ENCODE results near the gene MS4A7.

The MS4A7 gene

DNA sequence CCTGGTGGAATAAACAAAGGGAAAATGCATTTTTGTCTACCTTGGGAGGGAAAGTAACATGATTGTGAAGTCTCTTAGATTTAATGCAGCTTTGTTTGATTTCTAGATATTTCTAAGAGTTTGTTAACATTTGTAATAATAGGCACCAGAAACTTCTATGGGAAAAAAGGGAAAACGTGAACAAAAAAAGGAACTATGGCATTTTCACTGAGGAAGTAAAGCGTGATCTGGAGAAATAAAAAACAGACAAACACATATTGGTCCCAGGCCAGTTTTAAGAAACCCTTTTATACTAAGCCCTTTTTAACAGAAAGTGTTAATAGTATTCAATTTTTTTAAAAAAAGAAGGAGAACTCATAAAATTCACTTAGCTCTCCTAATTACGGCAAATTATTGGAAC lies 6.9 kb upstream of the MS4A7 start:
- DNase-seq (ENCODE audit: low read depth): no peak

DNA sequence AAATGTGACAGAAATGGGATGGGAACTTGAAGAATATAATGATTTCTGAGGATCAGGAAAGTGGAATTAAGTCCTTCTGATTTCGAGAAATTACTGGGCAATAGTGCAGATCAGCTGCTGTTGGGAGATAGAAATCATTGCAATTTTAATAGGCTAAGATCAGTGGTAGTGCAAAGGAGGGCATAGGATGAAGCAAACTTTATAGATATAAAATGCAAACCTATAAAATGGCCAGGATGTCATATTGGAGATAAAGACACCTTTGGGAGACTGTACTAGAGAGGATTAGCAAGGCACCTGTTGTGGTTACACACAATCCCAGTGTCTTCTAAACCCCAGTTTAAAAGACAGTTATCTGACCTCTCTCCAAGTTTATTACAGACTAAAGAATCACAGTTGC lies 6.5 kb upstream of the MS4A7 start:
- DNase-seq (ENCODE audit: low read depth): no peak

DNA sequence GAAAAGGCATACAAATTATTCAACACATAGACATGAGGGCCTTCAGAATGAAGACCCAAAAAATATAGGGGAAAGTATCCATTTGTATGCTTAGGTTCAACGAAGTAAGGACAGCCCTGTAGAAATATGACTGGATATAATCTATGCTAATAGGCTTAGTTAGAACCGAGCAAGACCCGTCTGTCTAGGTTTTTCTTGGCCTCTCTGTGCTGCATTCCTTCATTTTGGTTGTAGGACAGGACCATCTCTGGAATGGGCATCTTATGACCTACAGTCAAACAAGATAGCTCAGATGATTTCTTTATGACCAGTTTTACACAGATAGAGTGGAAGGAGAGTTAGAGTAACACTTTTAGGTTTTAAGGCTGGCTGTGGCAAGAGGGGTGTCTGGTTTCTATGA lies 5.6 kb upstream of the MS4A7 start:
- DNase-seq (ENCODE audit: low read depth): no peak

DNA sequence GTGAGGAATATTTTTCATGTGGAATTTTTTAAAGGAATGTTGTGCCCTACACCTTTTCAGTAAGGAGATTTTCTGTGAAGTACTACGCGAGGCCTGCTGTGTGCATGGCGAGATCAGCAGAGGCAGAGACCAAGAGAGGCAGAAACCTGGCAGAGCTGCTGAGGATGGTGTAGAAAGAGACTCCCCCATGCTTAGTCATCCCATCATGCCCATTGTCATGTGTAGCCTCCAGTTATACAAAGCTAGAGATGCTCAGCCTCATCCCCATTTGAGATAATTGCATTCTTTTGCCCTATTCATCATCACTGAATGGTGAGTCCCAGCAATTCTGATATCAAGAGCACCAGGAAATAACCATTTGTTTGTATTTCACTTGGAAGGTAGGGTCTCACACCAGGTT lies 3.0 kb upstream of the MS4A7 start:
- no peak for DNase-seq (ENCODE audit: low read depth)

DNA sequence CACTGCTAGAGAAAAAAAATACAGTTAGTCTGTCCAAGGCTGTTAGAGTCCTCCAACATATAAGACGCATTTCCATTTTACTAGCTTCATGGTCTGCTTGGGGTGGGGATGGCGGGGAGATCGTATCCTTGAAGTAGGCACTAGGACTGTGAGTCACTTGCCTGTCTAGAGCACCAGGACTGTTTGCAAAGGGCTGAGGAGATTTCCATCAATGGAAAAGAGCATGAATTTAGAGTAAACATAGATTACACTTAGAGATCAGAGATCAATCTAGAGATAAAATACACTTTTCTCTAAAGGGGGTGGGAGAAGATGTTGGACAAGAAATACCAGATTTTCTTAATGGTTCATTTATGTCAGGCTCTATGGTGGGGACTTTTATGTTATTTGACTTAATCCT lies 1.7 kb upstream of the MS4A7 start:
- DNase-seq (ENCODE audit: low read depth): no peak

DNA sequence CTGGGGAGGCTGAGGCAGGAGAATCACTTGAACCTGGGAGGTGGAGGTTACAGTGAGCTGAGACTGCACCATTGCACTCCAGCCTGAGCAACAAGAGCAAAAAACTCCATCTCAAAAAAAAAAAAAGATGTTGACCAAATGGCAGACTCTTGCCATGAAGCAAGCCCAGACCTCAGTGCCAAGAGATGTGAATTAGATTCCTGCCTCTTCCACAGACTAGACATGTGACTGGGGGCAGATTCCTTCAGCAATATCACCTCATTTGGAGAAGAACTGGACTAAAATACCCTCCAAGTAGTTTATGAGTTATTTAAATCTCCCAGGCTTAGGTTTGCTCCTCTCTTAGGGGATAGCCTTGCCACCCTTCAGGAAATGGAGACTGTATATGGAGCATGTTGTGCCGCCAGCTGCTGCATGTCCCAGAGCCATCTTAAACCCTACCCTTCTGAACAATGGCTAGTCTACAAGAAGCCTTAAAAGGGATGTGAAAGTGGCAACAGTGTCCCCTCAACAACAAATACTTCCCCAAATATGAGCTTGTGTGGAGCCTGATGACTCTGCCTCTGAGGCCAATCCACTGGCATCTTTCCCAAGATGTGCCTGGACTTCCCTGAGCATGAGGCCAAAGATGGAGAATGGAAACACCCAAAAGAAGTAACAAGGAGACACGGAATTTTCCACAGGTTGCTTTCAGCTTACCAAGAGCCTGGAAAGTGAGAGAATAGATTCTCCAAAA lies 763 bp upstream of the MS4A7 start:
- DNase-seq (ENCODE audit: low read depth): no peak

DNA sequence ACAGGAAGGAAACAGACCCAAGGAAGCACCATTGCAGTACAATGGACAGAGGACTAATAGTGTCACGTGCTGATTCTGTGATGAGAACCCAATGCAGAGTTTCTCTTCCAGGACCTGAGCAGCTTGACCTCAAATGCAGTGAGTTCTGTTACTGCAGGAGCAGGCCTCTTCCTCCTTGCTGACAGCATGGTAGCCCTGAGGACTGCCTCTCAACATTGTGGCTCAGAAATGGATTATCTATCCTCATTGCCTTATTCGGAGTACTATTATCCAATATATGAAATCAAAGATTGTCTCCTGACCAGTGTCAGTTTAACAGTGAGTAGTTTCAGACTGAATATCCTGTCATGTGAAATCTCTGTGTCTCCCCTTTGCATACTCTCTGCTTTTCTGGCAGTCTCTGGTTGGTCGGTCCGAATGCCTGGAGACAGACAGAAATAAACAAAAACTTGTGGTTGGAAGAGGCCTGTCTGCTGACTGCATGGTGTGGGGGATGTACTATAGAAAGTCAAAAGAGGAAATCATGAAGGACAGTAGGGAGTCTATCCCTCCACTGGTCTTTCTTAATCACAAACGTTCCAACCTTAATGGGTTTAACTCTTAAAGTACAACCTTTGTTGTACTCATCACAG lies 11.1 kb downstream of the MS4A7 start:
- no peak for DNase-seq (ENCODE audit: low read depth)

DNA sequence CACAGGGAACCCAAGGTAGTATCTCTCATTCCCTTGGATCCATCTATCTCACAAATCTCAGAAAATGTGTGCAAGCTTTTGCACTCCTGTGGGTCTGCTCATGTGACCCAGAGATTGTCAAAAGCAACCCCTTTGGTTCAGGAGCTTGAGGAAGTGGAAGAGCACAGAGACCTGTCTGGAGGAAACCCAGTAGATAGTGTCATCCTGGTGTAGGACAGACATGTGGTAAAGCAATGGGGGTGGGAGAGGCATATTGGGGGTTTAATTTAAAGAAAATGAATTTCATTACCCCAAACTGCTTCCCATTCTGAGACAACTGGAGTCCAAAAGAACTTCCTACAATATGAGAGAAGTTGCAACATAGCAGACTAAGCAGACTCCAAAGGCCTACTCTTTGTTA lies 12.1 kb downstream of the MS4A7 start:
- no peak for DNase-seq (ENCODE audit: low read depth)

DNA sequence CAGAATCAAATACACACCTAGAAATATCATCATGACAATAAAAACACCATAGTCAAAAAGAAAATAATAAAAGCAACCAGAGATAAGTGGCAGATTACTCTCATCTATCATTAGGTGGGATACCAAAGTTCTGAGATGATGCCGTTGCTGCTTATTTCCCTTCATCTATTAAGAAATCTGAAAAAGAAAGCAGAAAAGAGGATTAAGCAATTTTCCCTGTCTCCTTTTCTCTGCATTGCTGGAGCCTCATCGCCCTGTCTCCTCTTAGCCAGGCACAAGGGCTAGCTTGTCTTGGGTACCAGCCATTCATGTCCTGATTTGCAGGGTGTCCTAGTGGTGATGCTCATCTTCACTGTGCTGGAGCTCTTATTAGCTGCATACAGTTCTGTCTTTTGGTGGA lies 14.0 kb downstream of the MS4A7 start:
- DNase-seq (ENCODE audit: low read depth): no peak

DNA sequence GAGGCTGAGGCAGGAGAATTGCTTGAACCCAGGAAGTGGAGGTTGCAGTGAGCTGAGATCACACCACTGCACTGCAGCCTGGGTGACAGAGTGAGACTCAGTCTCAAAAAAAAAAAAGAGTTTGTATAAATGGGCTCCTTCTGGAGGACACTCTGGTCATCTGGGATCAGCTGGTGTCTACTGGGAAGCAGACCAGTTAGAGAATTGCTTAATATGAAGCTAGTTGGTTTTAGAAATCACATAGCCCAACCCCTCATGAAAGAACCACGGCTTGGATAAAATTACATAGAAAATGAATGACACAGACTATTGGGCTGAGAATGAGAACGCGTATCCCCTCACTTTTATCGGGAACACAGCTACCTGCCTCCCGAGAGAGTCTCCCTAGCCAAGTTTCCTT lies 14.7 kb downstream of the MS4A7 start:
- no peak for DNase-seq (ENCODE audit: low read depth)

DNA sequence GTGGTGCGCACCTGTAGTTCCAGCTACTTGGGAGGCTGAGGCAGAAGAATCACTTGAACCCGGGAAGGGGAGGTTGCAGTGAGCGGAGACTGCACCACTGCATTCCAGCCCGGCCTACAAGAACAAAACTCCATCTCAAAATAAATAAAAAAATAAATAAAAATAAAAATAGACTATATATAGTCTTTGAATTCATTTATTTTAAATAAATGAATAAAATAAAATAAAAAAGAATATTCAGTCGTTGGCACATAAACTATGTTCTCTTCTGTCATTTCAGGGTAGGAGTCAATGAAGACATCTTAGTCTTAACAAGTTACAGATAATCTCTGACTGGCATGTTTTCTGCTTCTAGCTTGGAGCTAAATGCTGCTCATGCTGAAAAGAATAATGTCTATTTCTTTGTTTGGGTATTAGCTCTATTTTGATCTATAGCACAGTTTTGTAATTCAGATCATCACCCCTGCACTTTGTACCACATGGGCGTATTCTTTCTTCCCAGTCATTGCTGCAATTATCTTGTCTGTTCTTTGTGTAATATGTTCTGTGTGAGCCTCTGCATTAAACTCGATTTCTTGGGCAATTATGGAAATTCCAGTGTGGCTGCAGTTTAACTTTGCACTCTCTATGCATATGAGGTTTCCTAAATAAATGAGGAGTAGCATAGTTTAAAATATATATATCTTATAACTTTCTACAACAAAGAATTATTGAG lies 16.5 kb downstream of the MS4A7 start:
- no peak for DNase-seq (ENCODE audit: low read depth)

DNA sequence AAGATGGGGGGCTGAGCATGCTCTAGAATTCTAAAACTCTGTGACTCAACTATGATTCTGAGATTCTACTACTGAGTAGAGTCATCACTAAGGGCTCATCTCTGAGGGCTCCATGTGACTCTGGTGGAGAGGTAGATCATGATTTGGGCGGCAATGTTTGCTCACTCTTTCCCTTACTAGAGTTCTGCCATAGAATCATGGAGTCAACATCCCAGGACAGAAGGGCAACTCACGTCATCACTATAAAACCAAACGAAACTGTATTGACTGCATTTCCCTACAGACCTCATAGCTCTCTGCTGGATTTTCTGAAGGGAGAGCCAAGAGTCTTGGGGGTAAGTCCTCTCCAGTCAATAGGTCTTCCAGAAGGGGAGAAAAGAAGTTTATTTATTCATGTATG lies 18.1 kb downstream of the MS4A7 start, which contains the start of gene MS4A14:
Gene MS4A14 (plus strand): TSS at position 78 of the 400 bp plus-strand sequence. CDS start 120 bp downstream, at position 198.
- DNase-seq (ENCODE audit: low read depth): no peak

DNA sequence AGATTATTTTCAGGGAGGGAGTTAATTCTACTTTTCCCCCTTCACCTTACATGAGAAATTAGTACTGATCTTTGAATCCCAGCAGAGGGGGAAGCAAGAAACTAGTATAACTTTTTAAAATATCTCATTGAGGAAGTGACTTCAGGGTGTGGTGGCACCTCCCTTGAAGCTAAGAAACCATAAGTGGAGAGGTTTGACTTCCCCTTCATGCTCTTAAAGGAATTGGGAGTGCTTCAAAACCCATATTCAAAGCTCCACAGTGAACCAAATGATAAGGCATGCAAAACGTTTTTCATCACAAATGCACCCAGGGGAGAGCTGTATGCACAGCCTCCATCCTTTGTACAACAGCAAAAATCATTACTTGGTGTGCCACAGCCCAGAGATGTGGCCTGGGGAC lies 18.5 kb downstream of the MS4A7 start:
- no peak for DNase-seq (ENCODE audit: low read depth)

DNA sequence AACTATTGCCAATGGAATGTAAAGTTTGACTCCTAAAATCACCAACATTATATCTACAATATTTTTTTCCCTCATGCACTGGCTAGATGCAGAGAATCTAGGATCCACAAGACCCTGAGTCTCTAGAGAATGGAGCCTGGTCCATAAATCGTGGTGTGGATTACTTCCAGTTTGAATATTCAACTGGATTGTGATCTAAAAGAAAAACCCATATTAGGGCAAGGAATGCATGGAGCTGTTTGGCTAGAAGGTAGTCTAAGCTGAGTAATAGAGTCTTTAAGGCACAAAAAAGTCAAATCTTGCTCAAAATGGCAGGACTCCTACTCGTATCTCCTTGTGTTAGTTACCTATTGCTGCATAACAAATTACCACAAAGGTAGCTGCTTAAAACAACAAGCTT lies 41.7 kb downstream of the MS4A7 start:
- DNase-seq (ENCODE audit: low read depth): no peak

DNA sequence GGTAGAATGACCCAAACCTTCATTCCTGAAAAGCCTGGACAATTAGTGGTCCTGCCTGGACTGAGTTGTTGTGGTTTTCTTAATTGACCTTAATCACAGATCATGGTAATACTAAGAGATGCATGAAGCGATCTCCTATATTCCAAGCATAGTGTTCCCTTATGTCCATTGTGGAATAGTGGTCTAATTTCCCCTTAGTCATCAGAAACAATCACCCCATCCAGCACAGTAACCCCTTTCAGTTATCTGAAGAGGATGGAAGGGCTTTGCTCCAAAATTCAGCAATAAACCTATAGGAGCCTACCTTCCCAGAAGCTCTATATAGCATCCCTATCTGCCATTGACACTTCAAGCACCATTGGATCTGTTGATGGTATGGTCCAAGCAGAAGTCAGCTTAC lies 44.3 kb downstream of the MS4A7 start:
- no peak for DNase-seq (ENCODE audit: low read depth)

DNA sequence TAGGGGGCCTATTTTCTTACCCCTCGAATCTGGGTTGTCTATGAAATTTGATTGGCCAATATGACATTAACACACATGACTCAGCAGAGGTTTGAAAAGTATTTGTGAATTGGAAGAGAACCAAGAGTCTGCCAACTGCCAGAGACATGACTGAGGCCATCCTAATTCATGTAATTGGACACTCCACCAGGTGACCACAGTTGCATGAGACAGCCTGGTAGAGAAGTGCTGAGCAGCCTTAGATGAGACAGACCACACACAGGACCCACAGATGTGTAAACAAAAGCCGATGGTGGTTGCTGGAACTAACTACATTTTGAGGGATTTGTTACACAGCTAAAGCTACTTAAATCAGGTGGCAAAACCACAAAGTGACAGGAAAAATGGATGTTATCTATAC lies 50.2 kb downstream of the MS4A7 start:
- no peak for DNase-seq (ENCODE audit: low read depth)

DNA sequence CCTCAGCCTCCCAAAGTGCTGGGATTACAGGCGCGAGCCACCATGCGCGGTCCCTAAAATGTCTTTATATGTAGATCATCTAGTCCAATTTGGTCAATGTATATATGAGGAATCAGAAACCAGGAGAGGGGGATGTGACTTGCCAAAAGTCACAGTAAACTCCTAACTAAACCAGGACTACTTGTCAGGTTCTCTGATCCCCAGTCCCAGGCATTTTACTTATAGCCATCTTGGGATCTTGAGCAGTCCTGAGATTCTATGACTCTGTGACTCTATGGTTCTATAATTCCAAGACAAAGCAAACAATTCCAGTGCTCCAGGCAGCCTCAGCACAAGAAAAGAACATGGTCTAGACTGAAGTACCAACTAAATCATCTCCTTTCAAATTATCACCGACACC lies 50.9 kb downstream of the MS4A7 start, which contains the start of gene MS4A5:
Gene MS4A5 (plus strand): TSS at position 301 of the 400 bp plus-strand sequence. CDS start 103 bp downstream, outside the sequence.
- DNase-seq (ENCODE audit: low read depth): no peak

DNA sequence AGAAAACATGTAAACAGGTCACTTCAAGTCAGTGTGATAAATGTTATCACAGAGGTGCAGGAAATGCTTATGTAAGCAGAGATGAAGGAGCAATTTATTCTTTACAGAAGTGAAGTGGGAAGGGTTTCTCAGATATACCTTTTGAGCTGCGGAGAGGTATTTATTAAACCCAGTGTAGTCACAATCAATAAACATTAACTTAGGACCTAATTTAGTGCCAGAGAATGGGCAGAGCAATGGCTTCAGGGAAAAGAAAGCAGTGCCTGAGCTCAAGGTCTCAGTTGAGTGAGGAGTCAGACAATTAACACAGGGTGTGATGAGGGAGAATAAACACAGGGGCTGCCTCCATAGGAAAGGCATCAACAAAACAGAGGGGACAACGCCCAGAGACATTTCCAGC lies 52.9 kb downstream of the MS4A7 start:
- DNase-seq (ENCODE audit: low read depth): no peak

DNA sequence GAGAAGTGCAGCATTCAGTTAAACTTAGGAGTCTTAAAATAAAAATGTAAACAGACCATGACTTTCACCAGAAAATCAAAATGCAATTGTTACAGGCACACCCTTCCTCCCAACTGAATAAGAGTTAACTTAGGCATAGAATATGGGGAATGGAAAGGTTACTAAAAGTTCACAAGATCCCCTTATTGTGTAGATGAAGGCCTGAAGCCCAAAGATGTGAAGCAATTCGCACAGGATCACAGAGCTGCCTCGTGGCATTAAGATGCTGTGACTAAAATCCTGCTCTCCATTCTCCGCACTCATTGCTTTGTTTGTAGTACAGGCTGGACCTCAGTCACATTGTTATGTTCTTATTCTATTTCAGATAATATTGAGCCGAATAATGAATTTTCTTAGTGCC lies 55.1 kb downstream of the MS4A7 start:
- DNase-seq (ENCODE audit: low read depth): no peak

All from stimulated activated CD8-positive, alpha-beta memory T cell treated with anti-CD3 and anti-CD28 coated beads, Interleukin-15, amount 100 ng/mL, for 1 hour (primary cell).